Mammary epithelial cell (primary cell): ENCODE measurements around the gene CDC42EP4.

Experiments
- EZH2 ChIP-seq: IDR thresholded peaks from 2 replicates; pipeline ENCODE4 v1.6.1; 2012; ENCODE audit warnings: low read length, inconsistent platforms, borderline replicate concordance
- TF ChIP-seq, protein P1 (sequence below), 2 donors: IDR thresholded peaks in 1 of 2; conservative IDR thresholded peaks in 1 of 2; 2 replicates each; pipeline ENCODE4 v1.5.1; 2011 to 2012; ENCODE audit warnings: inconsistent platforms in 2 of 2, low read length in 2 of 2, mild to moderate bottlenecking in 2 of 2, control low read depth in 1 of 2, low read depth in 1 of 2; ENCODE audit not compliant: insufficient read depth in 1 of 2; ENCODE audit errors: extremely low read depth in 1 of 2

DNA sequence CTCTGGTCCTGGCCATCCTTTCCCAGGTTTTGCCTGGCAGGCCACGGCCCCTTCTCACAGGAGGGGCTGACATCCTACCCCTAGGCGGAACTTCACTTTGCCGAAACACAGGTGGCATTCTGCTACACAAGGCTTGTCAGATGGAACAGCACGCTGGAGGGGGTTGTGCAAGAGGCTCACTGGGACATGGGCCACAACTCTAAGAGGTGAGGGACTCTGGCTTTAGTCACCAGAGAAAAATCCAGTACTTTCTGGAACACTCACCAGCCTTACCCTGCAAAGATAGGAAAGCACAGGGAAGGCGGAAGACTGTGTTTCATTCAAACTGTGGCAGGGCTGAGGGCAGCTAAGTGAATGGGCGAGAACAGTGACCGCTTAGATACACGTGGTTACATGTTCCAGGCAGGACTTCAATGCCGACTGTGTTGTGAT, 18.3 kb downstream of the CDC42EP4 start:
- TF ChIP-seq EZH2 = no peak
- TF ChIP-seq, protein P1, sequence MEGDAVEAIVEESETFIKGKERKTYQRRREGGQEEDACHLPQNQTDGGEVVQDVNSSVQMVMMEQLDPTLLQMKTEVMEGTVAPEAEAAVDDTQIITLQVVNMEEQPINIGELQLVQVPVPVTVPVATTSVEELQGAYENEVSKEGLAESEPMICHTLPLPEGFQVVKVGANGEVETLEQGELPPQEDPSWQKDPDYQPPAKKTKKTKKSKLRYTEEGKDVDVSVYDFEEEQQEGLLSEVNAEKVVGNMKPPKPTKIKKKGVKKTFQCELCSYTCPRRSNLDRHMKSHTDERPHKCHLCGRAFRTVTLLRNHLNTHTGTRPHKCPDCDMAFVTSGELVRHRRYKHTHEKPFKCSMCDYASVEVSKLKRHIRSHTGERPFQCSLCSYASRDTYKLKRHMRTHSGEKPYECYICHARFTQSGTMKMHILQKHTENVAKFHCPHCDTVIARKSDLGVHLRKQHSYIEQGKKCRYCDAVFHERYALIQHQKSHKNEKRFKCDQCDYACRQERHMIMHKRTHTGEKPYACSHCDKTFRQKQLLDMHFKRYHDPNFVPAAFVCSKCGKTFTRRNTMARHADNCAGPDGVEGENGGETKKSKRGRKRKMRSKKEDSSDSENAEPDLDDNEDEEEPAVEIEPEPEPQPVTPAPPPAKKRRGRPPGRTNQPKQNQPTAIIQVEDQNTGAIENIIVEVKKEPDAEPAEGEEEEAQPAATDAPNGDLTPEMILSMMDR (conservative IDR thresholded peaks at IDR 0.05 in 1 of 2, IDR thresholded peaks at IDR 0.05 in 1 of 2; ENCODE audit: extremely low read depth in 1 of 2, insufficient read depth in 1 of 2, low read depth in 1 of 2, low read length in 2 of 2) = no peak
